ENCODE results near the gene KRT4. TPM values are rescaled to one million over a fixed set of nuclear protein-coding genes. Genes with fewer than 3 reads are reported as not detected.

KRT4 gene
- total and polyA plus RNA-seq, 2 donors from 2014 or later, result 0.15 TPM; not detected in 1

DNA sequence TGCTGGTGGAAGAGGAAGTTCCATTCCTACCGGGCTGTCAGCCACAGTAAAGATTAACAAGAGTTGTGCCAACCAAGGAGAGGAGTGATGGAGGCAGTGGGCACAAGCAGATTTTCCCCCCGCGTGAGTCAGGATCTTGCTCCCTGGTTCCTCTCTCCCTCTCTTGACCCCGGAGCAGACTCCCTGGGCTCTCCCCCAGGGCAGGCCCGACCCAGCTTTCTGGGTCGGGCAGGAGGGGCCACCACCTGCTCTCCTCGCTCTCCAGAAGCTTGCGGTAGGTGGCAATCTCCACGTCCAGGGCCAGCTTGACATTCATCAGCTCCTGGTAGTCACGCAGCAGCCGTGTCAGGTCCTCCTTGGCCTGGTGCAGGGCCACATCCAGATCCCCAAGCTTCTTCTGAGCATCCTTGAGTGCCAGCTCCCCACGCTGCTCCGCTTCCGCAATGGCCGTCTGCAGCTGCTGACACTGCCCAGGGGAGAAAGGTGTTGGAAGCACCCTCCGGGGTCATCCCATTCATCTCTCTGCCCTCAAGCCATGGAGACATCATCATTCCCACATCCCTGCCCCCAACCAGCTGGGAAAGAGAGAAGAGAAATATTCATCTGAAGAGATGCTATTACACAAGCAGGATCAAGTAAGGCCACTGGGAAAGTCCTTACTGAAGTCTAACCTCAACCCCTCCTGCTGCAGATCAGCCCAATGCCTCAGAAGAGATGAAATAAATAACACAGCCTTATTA, 9.0 kb upstream of the KRT4 start:
- Histone ChIP-seq H3K4me3 (ENCODE audit: low read length in 3 of 3) (no peak overlapping the region), H3K36me3 (ENCODE audit: control insufficient read depth in 2 of 3, insufficient read depth in 3 of 3, low read length in 3 of 3) (no peaks in the 10 kb centered on the region), H3K9ac (ENCODE audit: low read length in 3 of 3) (no peak overlapping the region), H3K27me3 (ENCODE audit: control insufficient read depth, insufficient read depth, low read length) (no peaks in the 10 kb centered on the region), H3K9me3 (ENCODE audit: control insufficient read depth in 2 of 3, insufficient read depth in 1 of 3, low read length in 3 of 3) (no peaks in the 10 kb centered on the region), H3K27ac (ENCODE audit: low read depth in 2 of 2, low read length in 2 of 2) (no peak overlapping the region), H3K4me1 (ENCODE audit: control insufficient read depth in 2 of 3, insufficient read depth in 2 of 3, low read depth in 1 of 3, low read length in 3 of 3) (no peaks in the 10 kb centered on the region)
- TF ChIP-seq CTCF (IDR thresholded peaks at IDR 0.05; ENCODE audit: borderline replicate concordance, extremely low read depth, insufficient read depth), result no peak
- intact Hi-C loops (cut with DNase I), result no loop called here
- no peak for FAIRE-seq
- no peak for DNase-seq

GRCh38 chr12:52821826-52822660, 8.1 kb upstream of the KRT4 start:
- Histone ChIP-seq H3K36me3 (ENCODE audit: control insufficient read depth in 2 of 3, insufficient read depth in 3 of 3, low read length in 3 of 3) (no peaks in the 10 kb centered on the region), H3K27me3 (ENCODE audit: control insufficient read depth, insufficient read depth, low read length) (no peaks in the 10 kb centered on the region), H3K9me3 (ENCODE audit: control insufficient read depth in 2 of 3, insufficient read depth in 1 of 3, low read length in 3 of 3) (no peaks in the 10 kb centered on the region), H3K4me3 (ENCODE audit: low read length in 3 of 3) (no peak overlapping the region), H3K9ac (ENCODE audit: low read length in 3 of 3) (no peak overlapping the region), H3K4me1 (ENCODE audit: control insufficient read depth in 2 of 3, insufficient read depth in 2 of 3, low read depth in 1 of 3, low read length in 3 of 3) (no peaks in the 10 kb centered on the region), H3K27ac (ENCODE audit: low read depth in 2 of 2, low read length in 2 of 2) (no peak overlapping the region)
- DNase-seq (no peak), FAIRE-seq (no peak)
- TF ChIP-seq CTCF (IDR thresholded peaks at IDR 0.05; ENCODE audit: borderline replicate concordance, extremely low read depth, insufficient read depth), result no peak
- intact Hi-C loops (cut with DNase I), result no loop called here

- intact Hi-C loops (cut with DNase I), result no loop called here
- H3K27me3 ChIP-seq (ENCODE audit: control insufficient read depth, insufficient read depth, low read length), result no peaks in the 10 kb centered on the region
- no peak for TF ChIP-seq CTCF (IDR thresholded peaks at IDR 0.05; ENCODE audit: borderline replicate concordance, extremely low read depth, insufficient read depth)
- no peak overlapping the region for H3K9ac ChIP-seq (ENCODE audit: low read length in 3 of 3)
- DNase-seq, result no peak
- no peaks in the 10 kb centered on the region for H3K36me3 ChIP-seq (ENCODE audit: control insufficient read depth in 2 of 3, insufficient read depth in 3 of 3, low read length in 3 of 3)
- no peak overlapping the region for H3K27ac ChIP-seq (ENCODE audit: low read depth in 2 of 2, low read length in 2 of 2)
- H3K9me3 ChIP-seq (ENCODE audit: control insufficient read depth in 2 of 3, insufficient read depth in 1 of 3, low read length in 3 of 3), result no peaks in the 10 kb centered on the region
- H3K4me1 ChIP-seq (ENCODE audit: control insufficient read depth in 2 of 3, insufficient read depth in 2 of 3, low read depth in 1 of 3, low read length in 3 of 3), result no peaks in the 10 kb centered on the region
- no peak overlapping the region for H3K4me3 ChIP-seq (ENCODE audit: low read length in 3 of 3)
- FAIRE-seq, result no peak
Observed at GRCh38 chr12:52821071-52821730, 7.3 kb upstream of the KRT4 start.
